ENCODE results near the gene PGAP2. TPM values are rescaled to one million over a fixed set of nuclear protein-coding genes. Genes with fewer than 3 reads are reported as not detected.

The PGAP2 gene
- total RNA-seq, 4 donors from 2014 or later, result 8.1 to 15.1 (median 10.8) TPM

- peak overlapping the region in 2 of 4 donors; percentile 99 for H3K27ac ChIP-seq
- peak overlapping the region in 2 of 4 donors; percentile 87 to 98 for H3K4me3 ChIP-seq
- TF ChIP-seq CTCF (IDR thresholded peaks at IDR 0.05), result no peak
- WGBS, 2 donors, result 77 to 82% methylated on average over 8 of the region's 8 CpGs
- peaks cover 0 to 39% (median 15%) of the 10 kb centered on the region in 4 donors for H3K4me1 ChIP-seq
- no peaks in the 10 kb centered on the region for H3K27me3 ChIP-seq
- peaks cover 0 to 37% (median 7%) of the 10 kb centered on the region in 3 donors for H3K36me3 ChIP-seq
- DNase-seq (ENCODE audit: low spot score in 2 of 2), result no peak
- H3K9me3 ChIP-seq, result no peaks in the 10 kb centered on the region
Measured at GRCh38 chr11:3795131-3796001, 13.0 kb upstream of the PGAP2 start.

GRCh38 chr11:3796002-3796311 lies 12.4 kb upstream of the PGAP2 start:
- Histone ChIP-seq H3K4me3 (peak overlapping the region; percentile 67 to 98 (median 86)), H3K9me3 (no peaks in the 10 kb centered on the region), H3K4me1 (peaks cover 0 to 39% (median 15%) of the 10 kb centered on the region in 4 donors), H3K36me3 (peaks cover 0 to 35% (median 7%) of the 10 kb centered on the region in 3 donors), H3K27me3 (no peaks in the 10 kb centered on the region), H3K27ac (peak overlapping the region in 3 of 4 donors; percentile 97 to 99 (median 99))
- TF ChIP-seq CTCF (IDR thresholded peaks at IDR 0.05) (no peak), POLR2A (IDR thresholded peaks at IDR 0.05) (no peak), EP300 (IDR thresholded peaks at IDR 0.05) (no peak)
- DNase-seq (ENCODE audit: low spot score in 2 of 2), result no peak
- 48 to 58% methylated on average over 6 of the region's 6 CpGs for WGBS, 2 donors

DNA sequence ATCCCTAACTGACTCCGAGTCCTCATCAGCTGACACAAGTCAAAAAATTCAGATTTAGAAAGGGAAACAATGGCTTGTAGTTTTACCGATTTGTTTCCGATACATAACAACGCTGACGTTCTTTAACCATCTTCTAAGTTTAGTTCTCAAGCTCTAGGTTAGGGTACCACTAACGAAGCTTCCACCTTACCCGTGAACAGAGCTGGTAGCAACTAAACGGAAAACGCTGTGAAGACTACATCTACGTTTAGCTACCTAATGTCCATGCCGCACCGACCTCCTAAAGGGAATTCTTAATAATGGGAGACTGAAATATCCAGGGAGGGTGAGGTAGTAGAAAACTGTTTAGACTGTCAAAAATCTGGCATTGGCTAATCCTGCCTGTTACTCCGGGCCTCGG lies 12.0 kb upstream of the PGAP2 start:
- Histone ChIP-seq H3K9me3 (no peaks in the 10 kb centered on the region), H3K27me3 (no peaks in the 10 kb centered on the region), H3K4me1 (peaks cover 0 to 39% (median 15%) of the 10 kb centered on the region in 4 donors), H3K27ac (peak overlapping the region; percentile 92 to 99 (median 98)), H3K4me3 (peak overlapping the region; percentile 67 to 98 (median 86)), H3K36me3 (peaks cover 0 to 31% (median 7%) of the 10 kb centered on the region in 3 donors)
- DNase-seq (ENCODE audit: low spot score in 2 of 2), result no peak
- TF ChIP-seq CTCF (IDR thresholded peaks at IDR 0.05) (no peak), POLR2A (IDR thresholded peaks at IDR 0.05) (no peak), EP300 (IDR thresholded peaks at IDR 0.05) (no peak)
- 10 to 11% methylated on average over 14 of the region's 14 CpGs for WGBS, 2 donors

- DNase-seq (ENCODE audit: low spot score in 2 of 2), result no peak
- H3K27me3 ChIP-seq, result no peaks in the 10 kb centered on the region
- H3K36me3 ChIP-seq, result peaks cover 0 to 26% (median 7%) of the 10 kb centered on the region in 3 donors
- no peaks in the 10 kb centered on the region for H3K9me3 ChIP-seq
- peak overlapping the region; percentile 92 to 99 (median 98) for H3K27ac ChIP-seq
- peak overlapping the region; percentile 67 to 98 (median 86) for H3K4me3 ChIP-seq
- peaks cover 0 to 39% (median 15%) of the 10 kb centered on the region in 4 donors for H3K4me1 ChIP-seq
- TF ChIP-seq POLR2A (IDR thresholded peaks at IDR 0.05) (no peak), CTCF (IDR thresholded peaks at IDR 0.05) (no peak), EP300 (IDR thresholded peaks at IDR 0.05) (no peak)
- WGBS, 2 donors, result 0 to 1% methylated on average over 24 to 25 of the region's 26 CpGs
Measured at GRCh38 chr11:3796801-3797328, 11.5 kb upstream of the PGAP2 start.
